Brain microvascular endothelial cell (primary cell): ENCODE data around the gene POP4.

Experiments
- DNase-seq: peaks from one replicate; pipeline ENCODE4 v3.0.0-alpha.2; 2020
- H3K27ac ChIP-seq: fragments of 250-450 bp; sonication (Bioruptor Pico); 2 replicates; pipeline ENCODE4 v1.5.1; 2020; ENCODE audit warnings: mild to moderate bottlenecking, moderate library complexity
- H3K27me3 ChIP-seq: fragments of 250-450 bp; sonication (Bioruptor Pico); replicated peaks from 2 replicates; pipeline ENCODE4 v1.5.1; 2020; ENCODE audit warnings: mild to moderate bottlenecking
- H3K36me3 ChIP-seq: fragments of 250-450 bp; sonication (Bioruptor Pico); replicated peaks from 2 replicates; pipeline ENCODE4 v1.5.1; 2020; ENCODE audit warnings: mild to moderate bottlenecking
- H3K4me3 ChIP-seq: 2 replicates; pipeline ENCODE4 v1.5.1; 2011; ENCODE audit warnings: low read depth, mild to moderate bottlenecking, control low read depth, low read length, moderate library complexity
- in situ Hi-C: cut with HindIII; loops from 2 replicates; pipeline ENCODE4 v1.10.0; 2017; ENCODE audit warnings: low sequenced_read_pairs, low pct_ligation_motif_present
- TF ChIP-seq, protein P1 (sequence below): IDR thresholded peaks from 2 replicates; pipeline ENCODE4 v1.5.1; 2011; ENCODE audit warnings: low read depth, mild to moderate bottlenecking, moderate library complexity, low read length, control low read depth, inconsistent platforms; ENCODE audit errors: missing control alignments

Gene POP4

DNA sequence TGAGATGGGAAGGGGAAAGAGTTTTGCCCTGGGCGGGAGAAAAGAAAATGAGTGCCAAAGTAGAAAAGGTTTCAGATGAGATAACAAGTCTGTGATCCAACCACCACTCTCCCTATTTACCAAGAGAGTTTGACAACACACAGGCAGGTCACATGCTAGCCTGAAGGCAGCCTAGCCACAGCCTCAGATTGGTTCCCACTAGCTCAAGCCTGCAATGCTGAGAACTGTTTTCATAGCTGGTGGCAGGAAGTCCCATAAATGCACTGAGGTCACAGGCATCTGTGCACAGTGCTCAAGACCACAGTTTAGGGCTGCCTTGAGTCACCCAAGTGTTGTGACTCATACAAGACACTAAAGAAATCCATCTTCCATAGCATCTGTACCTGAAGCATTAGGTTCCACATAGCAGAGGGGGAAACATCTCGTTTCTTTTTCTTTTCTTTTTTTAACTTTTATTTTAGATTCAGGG lies 18.5 kb upstream of the POP4 start:
- H3K4me3 ChIP-seq, result no peak overlapping the region
- no peaks in the 10 kb centered on the region for H3K36me3 ChIP-seq
- no peaks in the 10 kb centered on the region for H3K27me3 ChIP-seq
- no peak overlapping the region for H3K27ac ChIP-seq
- TF ChIP-seq, protein P1, sequence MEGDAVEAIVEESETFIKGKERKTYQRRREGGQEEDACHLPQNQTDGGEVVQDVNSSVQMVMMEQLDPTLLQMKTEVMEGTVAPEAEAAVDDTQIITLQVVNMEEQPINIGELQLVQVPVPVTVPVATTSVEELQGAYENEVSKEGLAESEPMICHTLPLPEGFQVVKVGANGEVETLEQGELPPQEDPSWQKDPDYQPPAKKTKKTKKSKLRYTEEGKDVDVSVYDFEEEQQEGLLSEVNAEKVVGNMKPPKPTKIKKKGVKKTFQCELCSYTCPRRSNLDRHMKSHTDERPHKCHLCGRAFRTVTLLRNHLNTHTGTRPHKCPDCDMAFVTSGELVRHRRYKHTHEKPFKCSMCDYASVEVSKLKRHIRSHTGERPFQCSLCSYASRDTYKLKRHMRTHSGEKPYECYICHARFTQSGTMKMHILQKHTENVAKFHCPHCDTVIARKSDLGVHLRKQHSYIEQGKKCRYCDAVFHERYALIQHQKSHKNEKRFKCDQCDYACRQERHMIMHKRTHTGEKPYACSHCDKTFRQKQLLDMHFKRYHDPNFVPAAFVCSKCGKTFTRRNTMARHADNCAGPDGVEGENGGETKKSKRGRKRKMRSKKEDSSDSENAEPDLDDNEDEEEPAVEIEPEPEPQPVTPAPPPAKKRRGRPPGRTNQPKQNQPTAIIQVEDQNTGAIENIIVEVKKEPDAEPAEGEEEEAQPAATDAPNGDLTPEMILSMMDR, result no peak
- in situ Hi-C loops, result no loop called here
- DNase-seq, result peak; percentile 34

DNA sequence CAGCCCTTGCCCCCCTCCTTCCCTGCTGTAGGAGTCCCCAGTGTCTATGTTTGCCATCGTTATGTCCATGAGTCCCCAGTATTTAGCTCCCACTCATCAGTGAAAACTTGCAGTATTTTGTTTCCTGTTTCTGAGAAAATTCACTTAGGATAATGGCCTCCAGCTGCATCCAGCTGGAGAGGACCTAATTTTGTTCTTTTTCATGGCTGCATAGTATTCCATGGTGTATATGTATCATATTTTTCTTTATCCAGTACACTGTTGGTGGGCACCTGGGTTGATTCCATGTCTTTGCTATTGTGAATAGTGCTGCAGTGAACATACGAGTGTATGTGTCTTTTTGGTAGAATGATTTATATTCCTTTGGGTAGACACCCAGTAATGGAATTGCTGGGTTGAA lies 18.0 kb upstream of the POP4 start:
- no peak for DNase-seq
- no peaks in the 10 kb centered on the region for H3K27me3 ChIP-seq

GRCh38 chr19:29590278-29590677 lies 15.8 kb upstream of the POP4 start:
- in situ Hi-C loops, result no loop called here
- no peak overlapping the region for H3K27ac ChIP-seq
- no peaks in the 10 kb centered on the region for H3K27me3 ChIP-seq
- no peak for DNase-seq
- H3K4me3 ChIP-seq, result no peak overlapping the region
- H3K36me3 ChIP-seq, result no peaks in the 10 kb centered on the region
- TF ChIP-seq, protein P1, result peak; percentile 12

More for the DNA sequence above, 18.0 kb upstream of the POP4 start:
- H3K27ac ChIP-seq, result no peak overlapping the region
- H3K36me3 ChIP-seq, result no peaks in the 10 kb centered on the region
- in situ Hi-C loops, result no loop called here
- TF ChIP-seq, protein P1, result no peak
- no peak overlapping the region for H3K4me3 ChIP-seq

DNA sequence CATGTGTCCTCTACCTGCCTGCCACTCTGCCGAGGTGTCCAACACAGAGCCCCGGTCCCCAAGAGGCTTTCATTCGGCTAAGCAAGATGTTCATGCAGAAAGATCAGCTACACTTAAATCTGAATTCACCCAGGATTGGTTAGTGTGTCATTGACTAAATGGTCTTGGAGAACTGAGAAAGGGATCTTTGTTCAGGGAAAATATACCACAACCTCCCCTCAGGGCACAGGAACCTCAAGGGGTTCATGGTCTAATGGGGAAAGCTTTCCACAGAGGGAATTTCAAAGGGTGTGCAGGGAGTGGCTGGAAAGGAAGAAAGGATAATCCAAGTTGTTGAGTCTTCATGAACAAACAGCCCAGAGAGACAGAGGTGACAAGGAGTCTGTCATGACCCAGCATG lies 14.4 kb upstream of the POP4 start:
- H3K4me3 ChIP-seq, result no peak overlapping the region
- TF ChIP-seq, protein P1, result no peak
- no peak for DNase-seq
- in situ Hi-C loops, result no loop called here
- H3K27ac ChIP-seq, result no peak overlapping the region
- no peaks in the 10 kb centered on the region for H3K36me3 ChIP-seq
- H3K27me3 ChIP-seq, result no peaks in the 10 kb centered on the region

DNA sequence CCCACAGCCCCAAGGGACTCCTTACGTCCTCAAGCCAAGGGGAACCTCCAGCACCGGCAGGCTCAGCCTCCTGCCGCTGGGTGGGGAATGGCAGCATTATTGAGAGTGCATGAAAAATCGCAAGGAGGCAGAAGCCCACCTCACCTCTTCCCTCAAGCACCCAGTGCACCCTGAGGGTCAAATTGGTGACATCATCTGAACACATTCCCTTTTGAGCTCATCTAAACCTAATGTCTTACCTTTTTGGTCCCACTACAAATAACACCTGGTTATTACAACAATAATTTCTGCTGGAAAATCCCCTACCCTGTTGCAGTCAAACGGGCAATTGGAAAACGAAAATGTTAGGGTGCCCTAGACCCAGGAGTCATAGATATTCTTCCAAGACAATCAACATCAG lies 12.2 kb upstream of the POP4 start:
- no peaks in the 10 kb centered on the region for H3K27me3 ChIP-seq

More for the DNA sequence above, 12.2 kb upstream of the POP4 start:
- in situ Hi-C loops, result no loop called here
- TF ChIP-seq, protein P1, result no peak
- DNase-seq, result no peak
- Histone ChIP-seq H3K27ac (no peak overlapping the region), H3K4me3 (no peak overlapping the region), H3K36me3 (no peaks in the 10 kb centered on the region)
